ENCODE data around the gene ABLIM2. TPM values are rescaled to one million over a fixed set of nuclear protein-coding genes. Genes with fewer than 3 reads are reported as not detected.

Gene ABLIM2
- total and polyA plus RNA-seq, 2 of the 4 experiments (the other 2 are of a cell fraction) = under 0.01 to 0.10 TPM

DNA sequence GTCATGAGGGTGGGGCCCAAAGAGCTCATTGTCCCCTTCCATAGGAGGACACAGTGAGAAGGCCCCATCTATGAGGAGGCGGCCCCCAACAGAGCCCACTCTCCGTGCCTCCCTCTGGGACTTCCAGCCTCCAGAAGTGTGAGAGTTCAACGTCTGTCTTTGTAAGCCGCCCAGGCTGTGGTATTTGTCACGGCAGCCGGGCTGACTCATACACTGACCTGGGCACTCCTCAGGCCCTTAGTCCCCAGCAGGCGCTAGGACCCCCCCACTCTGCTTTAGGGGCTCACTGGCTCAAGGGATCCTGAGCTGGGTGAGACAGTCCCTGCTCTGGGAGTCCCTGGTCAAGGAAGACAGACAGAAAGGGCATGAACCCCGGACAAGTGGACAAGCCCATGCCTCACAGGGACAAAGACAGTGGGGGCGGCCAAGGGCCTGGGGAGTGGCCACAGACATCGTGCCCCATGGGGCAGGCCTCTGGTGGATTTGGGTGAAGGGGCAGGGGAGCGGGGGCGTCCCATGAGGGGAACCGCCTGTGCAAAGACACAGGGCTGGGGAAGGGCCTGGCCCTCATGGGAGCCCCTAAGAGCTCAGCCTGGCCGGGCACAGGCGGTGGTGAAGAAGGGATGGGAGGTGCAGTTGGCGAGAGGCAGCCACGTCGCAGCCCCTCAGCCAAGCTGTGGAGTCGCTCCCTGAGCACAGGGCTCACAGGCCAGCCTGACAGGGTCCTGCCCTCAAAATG lies 21.5 kb downstream of the ABLIM2 start:
- Histone ChIP-seq H3K27me3 (ENCODE audit: control insufficient read depth, insufficient read depth, low read length) (peaks cover 48% of the 10 kb centered on the region), H3K56ac (ENCODE audit: extremely low read depth, insufficient read depth, low read length) (no peak overlapping the region), H3K23ac (ENCODE audit: low read depth, low read length) (no peak overlapping the region), H4K5ac (ENCODE audit: low read depth, low read length) (no peak overlapping the region), H3K18ac (ENCODE audit: low read depth, low read length) (no peak overlapping the region), H3K9me1 (ENCODE audit: insufficient read depth, low read length) (no peaks in the 10 kb centered on the region), H3K36me3 (ENCODE audit: control insufficient read depth, insufficient read depth, low read length) (no peaks in the 10 kb centered on the region), H3K9me3 (ENCODE audit: control insufficient read depth, insufficient read depth, low read length) (peaks cover 2% of the 10 kb centered on the region; the same call in 1 of the 2 replicates), H3K4ac (ENCODE audit: low read depth, low read length) (no peak overlapping the region), H3K4me3 (ENCODE audit: insufficient read depth, low read depth, low read length) (no peak overlapping the region), H2BK120ac (ENCODE audit: low read depth, low read length) (no peak overlapping the region), H3K14ac (replicated peaks; ENCODE audit: low read depth, low read length) (no peak overlapping the region), H4K20me1 (ENCODE audit: insufficient read depth, low read length) (no peaks in the 10 kb centered on the region), H2BK5ac (ENCODE audit: low read depth, low read length, poor library complexity, severe bottlenecking) (no peak overlapping the region), H3K4me2 (ENCODE audit: low read depth, low read length) (no peak overlapping the region), H2AFZ (replicated peaks; ENCODE audit: low read length, poor library complexity) (no peak overlapping the region), H2AK5ac (ENCODE audit: low read depth, low read length) (no peak overlapping the region), H3K9ac (ENCODE audit: low read depth, low read length) (no peak overlapping the region), H3K27ac (ENCODE audit: insufficient read depth, low read length) (no peak overlapping the region), H4K8ac (ENCODE audit: low read depth in 2 of 2, low read length in 2 of 2) (no peak overlapping the region), H2AK9ac (replicated peaks; ENCODE audit: low read depth, low read length, poor library complexity) (no peak overlapping the region), H3K4me1 (ENCODE audit: control insufficient read depth, insufficient read depth, low read length) (no peaks in the 10 kb centered on the region), H2BK15ac (ENCODE audit: low read depth, low read length) (no peak overlapping the region), H4K91ac (ENCODE audit: insufficient read depth, low read depth, low read length) (no peak overlapping the region), H2BK20ac (ENCODE audit: low read depth, low read length) (no peak overlapping the region), H3K79me1 (ENCODE audit: low read depth in 1 of 2, low read length in 2 of 2) (no peaks in the 10 kb centered on the region)
- in situ Hi-C loops (cut with MboI; ENCODE audit: low sequenced_read_pairs) (no loop called here), intact Hi-C loops (cut with micrococcal nuclease) (no loop called here), dilution Hi-C loops (cut with HindIII; ENCODE audit: low sequenced_read_pairs, unreplicated experiment) (no loop called here)
- CTCF ChIA-PET = no interaction called here
- 82% methylated on average over 5 of the region's 19 CpGs; no CpG with 5 or more reads in 1 of the 2 experiments for WGBS, 2 experiments (ENCODE audit: extremely low coverage in 2 of 2, insufficient read length in 1 of 2)
- TF ChIP-seq RAD21 (IDR thresholded peaks at IDR 0.05; ENCODE audit: low read length) (no peak), MAZ (IDR thresholded peaks at IDR 0.05; ENCODE audit: borderline replicate concordance, low read depth, low read length) (no peak), RCOR1 (IDR thresholded peaks at IDR 0.05; ENCODE audit: insufficient replicate concordance, low read length) (no peak), NFE2L2 (IDR thresholded peaks at IDR 0.05; ENCODE audit: low read depth, low read length) (no peak), SMC3 (IDR thresholded peaks at IDR 0.05; ENCODE audit: low read depth, low read length) (no peak), CHD1 (IDR thresholded peaks at IDR 0.05; ENCODE audit: low read depth, low read length) (no peak), POLR2A (IDR thresholded peaks at IDR 0.05; ENCODE audit: low read depth, low read length) (no peak), BHLHE40 (IDR thresholded peaks at IDR 0.05; ENCODE audit: low read depth, low read length) (no peak), MAFK (IDR thresholded peaks at IDR 0.05; ENCODE audit: low read depth, low read length) (no peak), CEBPB (IDR thresholded peaks at IDR 0.05; ENCODE audit: low read depth, low read length) (no peak)
- TF ChIP-seq, protein P1, sequence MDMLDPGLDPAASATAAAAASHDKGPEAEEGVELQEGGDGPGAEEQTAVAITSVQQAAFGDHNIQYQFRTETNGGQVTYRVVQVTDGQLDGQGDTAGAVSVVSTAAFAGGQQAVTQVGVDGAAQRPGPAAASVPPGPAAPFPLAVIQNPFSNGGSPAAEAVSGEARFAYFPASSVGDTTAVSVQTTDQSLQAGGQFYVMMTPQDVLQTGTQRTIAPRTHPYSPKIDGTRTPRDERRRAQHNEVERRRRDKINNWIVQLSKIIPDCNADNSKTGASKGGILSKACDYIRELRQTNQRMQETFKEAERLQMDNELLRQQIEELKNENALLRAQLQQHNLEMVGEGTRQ (IDR thresholded peaks at IDR 0.05; ENCODE audit: low read depth, low read length) = no peak
- TF ChIP-seq, protein P2, sequence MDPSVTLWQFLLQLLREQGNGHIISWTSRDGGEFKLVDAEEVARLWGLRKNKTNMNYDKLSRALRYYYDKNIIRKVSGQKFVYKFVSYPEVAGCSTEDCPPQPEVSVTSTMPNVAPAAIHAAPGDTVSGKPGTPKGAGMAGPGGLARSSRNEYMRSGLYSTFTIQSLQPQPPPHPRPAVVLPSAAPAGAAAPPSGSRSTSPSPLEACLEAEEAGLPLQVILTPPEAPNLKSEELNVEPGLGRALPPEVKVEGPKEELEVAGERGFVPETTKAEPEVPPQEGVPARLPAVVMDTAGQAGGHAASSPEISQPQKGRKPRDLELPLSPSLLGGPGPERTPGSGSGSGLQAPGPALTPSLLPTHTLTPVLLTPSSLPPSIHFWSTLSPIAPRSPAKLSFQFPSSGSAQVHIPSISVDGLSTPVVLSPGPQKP (IDR thresholded peaks at IDR 0.05; ENCODE audit: borderline replicate concordance, low read depth, low read length) = no peak
- POLR2A ChIA-PET (ENCODE audit: unreplicated experiment) = no interaction called here
- no TSS peak for BruUV-seq (replicated peaks)
- ATAC-seq (ENCODE audit: low read depth) = no peak
- DNase-seq = no peak
